Measurements from ENCODE around the gene NFASC.

NFASC gene

GRCh38 chr1:204986181-204986580 is 115.5 kb downstream of the NFASC start:
- H3K4me3 ChIP-seq (replicated peaks in 1 of 2; ENCODE audit: low read depth in 2 of 2, low read length in 2 of 2) = no peak overlapping the region
- TF ChIP-seq, protein P1, sequence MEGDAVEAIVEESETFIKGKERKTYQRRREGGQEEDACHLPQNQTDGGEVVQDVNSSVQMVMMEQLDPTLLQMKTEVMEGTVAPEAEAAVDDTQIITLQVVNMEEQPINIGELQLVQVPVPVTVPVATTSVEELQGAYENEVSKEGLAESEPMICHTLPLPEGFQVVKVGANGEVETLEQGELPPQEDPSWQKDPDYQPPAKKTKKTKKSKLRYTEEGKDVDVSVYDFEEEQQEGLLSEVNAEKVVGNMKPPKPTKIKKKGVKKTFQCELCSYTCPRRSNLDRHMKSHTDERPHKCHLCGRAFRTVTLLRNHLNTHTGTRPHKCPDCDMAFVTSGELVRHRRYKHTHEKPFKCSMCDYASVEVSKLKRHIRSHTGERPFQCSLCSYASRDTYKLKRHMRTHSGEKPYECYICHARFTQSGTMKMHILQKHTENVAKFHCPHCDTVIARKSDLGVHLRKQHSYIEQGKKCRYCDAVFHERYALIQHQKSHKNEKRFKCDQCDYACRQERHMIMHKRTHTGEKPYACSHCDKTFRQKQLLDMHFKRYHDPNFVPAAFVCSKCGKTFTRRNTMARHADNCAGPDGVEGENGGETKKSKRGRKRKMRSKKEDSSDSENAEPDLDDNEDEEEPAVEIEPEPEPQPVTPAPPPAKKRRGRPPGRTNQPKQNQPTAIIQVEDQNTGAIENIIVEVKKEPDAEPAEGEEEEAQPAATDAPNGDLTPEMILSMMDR (IDR thresholded peaks at IDR 0.05; ENCODE audit: low read depth, low read length) = no peak
- no peak for DNase-seq (ENCODE audit: low read depth in 2 of 2)

DNA sequence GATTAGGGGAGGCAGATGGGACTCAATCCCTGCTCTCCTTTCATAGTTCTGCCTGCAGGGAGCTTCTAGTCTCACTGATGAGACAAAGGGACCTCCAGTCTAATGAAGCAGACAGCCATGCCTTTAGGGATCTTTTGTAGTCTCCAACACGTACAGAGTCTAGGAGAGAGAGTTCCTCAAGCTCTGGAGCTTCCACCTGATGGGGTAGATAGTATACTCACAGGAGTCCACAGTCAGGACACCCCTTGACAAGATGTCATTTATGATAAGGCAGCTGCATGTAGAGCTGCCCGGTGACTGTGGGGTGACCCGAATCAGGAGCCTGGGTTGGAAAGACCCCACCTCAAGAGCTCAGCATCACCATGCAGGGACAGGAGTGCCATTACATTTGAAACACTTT is 117.0 kb downstream of the NFASC start:
- no peak overlapping the region for H3K4me3 ChIP-seq (replicated peaks in 1 of 2; ENCODE audit: low read depth in 2 of 2, low read length in 2 of 2)
- TF ChIP-seq, protein P1 (IDR thresholded peaks at IDR 0.05; ENCODE audit: low read depth, low read length) = no peak
- no peak for DNase-seq (ENCODE audit: low read depth in 2 of 2)

GRCh38 chr1:204988196-204988595 is 117.5 kb downstream of the NFASC start:
- DNase-seq (ENCODE audit: low read depth in 2 of 2) = no peak
- no peak overlapping the region for H3K4me3 ChIP-seq (replicated peaks in 1 of 2; ENCODE audit: low read depth in 2 of 2, low read length in 2 of 2)
- TF ChIP-seq, protein P1 (IDR thresholded peaks at IDR 0.05; ENCODE audit: low read depth, low read length) = no peak

GRCh38 chr1:204989266-204990058 is 118.8 kb downstream of the NFASC start:
- TF ChIP-seq, protein P1 (IDR thresholded peaks at IDR 0.05; ENCODE audit: low read depth, low read length) = peak; percentile 97
- peak; percentile 78 to 80 for DNase-seq (ENCODE audit: low read depth in 2 of 2)
- H3K4me3 ChIP-seq (replicated peaks in 1 of 2; ENCODE audit: low read depth in 2 of 2, low read length in 2 of 2) = no peak overlapping the region

DNA sequence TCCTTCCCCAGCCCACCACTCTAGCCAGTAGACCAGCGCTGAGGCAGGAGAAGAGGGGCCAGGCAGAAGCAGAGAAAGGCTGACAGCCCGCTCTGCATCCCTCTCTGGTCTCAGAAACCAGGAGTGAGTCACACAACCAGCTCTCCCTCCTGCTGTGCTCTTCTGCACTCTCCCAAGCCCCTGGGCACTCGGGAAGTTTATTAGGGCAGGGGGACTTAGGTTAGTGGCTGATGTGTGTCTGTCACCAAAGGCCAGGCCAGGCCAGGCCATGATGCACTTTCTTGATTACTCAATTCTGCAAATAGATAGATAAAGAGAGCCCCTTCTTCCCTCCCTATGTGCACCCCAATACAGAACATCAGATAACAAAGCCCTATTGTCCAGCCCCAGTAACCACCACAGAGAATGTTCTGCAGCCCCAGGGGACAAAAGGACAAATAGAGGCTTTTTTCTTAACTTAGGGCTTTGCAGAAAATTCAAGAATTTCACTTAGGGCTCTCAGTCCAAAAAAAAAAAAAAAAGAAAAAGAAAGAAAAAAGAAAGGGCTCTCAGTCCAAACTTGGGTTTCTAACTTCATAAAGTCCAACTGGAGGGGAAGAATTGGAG is 119.5 kb downstream of the NFASC start:
- TF ChIP-seq, protein P1 (IDR thresholded peaks at IDR 0.05; ENCODE audit: low read depth, low read length) = no peak

DNA sequence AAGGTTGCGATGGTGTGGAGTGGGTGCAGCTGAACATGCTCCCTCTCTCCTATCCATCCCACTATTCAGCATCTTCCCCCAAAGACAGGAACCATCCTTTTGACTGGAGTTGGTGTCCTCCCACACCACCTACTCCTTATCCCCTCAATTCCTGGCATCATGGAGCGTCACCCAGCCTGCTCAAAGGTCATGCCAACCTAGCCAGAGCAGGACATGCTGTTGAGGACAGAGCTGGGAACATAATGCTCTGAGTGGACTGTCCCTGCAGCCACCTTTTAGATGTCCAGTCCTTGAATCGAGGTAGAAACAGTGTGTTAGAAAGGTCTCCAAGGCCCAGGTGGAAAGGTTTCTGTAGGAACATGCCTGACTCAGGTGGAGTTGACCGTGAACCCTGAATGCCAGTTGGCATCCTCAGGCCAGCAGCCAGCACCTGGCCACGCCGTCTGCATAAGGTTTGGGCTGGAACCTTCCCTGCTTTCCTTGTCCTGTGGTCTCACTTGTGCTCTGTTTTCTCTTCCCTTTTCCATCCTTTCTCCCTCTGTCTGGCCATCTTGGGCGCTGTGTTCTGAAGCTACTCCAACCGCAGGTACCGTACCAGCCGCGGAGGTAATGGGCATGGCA is 120.2 kb downstream of the NFASC start:
- TF ChIP-seq, protein P1 (IDR thresholded peaks at IDR 0.05; ENCODE audit: low read depth, low read length) = no peak
- no peak for DNase-seq (ENCODE audit: low read depth in 2 of 2)
- H3K4me3 ChIP-seq (replicated peaks in 1 of 2; ENCODE audit: low read depth in 2 of 2, low read length in 2 of 2) = no peak overlapping the region

More for the DNA sequence above, 119.5 kb downstream of the NFASC start:
- no peak overlapping the region for H3K4me3 ChIP-seq (replicated peaks in 1 of 2; ENCODE audit: low read depth in 2 of 2, low read length in 2 of 2)
- DNase-seq (ENCODE audit: low read depth in 2 of 2) = no peak
